SHP77 treated with DMSO at 0.1 percent for 48 hours (cell line): ENCODE results near the gene ZFP3.
"Not testable (repeated sequence)": the region's sequence is repeated elsewhere in the genome, so short reads cannot be mapped to it uniquely, and the experiment has no call there.

Experiments
- DNase-seq: peaks from one replicate; lab custom pipeline; 2025; lab: John Stamatoyannopoulos, UW

The ZFP3 gene

GRCh38 chr17:5078106-5079028, at the start of gene ZFP3:
Gene ZFP3, plus strand, starts transcription at chr17:5078467. Its CDS starts 13,038 bp downstream, at chr17:5091505.
- DNase-seq = peak; percentile 92

DNA sequence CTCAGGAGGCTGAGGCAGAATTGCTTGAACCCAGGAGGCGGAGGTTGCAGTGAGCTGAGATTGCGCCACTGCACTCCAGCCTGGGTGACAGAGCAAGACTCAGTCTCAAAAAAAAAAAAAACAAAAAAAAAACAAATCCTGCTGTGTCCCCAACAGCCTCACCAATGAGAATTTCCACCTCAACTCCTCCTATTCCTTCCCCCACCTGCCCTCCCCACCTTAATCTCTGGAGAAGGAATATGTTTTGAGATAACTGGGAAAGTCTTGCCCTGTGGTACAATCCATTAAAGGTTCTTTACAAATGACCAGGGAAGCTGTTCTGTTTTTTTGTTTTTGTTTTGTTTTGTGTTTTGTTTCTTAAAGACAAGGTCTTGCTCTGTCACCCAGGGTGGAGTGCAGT, 48.1 kb upstream of the ZFP3 start:
- DNase-seq = not testable (repeated sequence)

DNA sequence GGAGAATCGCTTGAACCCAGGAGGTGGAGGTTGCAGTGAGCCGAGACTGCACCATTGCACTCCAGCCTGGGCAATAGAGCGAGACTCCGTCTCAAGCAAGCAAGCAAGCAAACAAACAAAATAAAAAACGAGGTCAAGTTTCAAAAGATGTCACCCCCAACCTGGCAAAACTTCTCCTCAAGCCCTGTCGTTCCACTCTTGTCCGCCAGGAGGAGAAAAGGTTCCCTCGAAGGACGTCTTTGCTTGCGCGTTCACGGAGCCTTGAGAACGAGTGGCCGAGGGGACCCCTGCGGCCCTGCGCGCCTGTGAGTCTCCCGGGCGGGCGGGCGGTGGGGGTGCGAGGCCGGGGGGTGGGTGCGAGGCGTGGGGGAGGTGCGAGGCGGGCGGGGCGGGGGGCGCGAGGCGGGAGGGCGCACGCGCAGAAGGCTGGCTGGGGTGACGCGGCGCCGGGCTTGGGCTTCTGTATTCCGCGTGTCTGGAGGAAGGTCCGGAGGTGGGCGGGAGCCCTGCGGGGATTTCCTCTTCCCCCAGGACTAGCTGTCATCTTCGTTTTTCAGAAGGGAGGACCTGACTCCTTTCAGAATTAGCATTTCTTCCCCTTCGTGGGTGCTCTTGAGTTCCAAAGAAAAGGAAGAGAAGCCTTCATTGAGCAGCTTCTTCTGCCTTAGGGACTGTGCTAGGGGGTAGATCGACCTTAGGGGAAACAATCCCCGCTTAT, 46.7 kb upstream of the ZFP3 start:
- peak; percentile 19 for DNase-seq

GRCh38 chr17:5032865-5033264, 45.4 kb upstream of the ZFP3 start:
- DNase-seq = no peak

DNA sequence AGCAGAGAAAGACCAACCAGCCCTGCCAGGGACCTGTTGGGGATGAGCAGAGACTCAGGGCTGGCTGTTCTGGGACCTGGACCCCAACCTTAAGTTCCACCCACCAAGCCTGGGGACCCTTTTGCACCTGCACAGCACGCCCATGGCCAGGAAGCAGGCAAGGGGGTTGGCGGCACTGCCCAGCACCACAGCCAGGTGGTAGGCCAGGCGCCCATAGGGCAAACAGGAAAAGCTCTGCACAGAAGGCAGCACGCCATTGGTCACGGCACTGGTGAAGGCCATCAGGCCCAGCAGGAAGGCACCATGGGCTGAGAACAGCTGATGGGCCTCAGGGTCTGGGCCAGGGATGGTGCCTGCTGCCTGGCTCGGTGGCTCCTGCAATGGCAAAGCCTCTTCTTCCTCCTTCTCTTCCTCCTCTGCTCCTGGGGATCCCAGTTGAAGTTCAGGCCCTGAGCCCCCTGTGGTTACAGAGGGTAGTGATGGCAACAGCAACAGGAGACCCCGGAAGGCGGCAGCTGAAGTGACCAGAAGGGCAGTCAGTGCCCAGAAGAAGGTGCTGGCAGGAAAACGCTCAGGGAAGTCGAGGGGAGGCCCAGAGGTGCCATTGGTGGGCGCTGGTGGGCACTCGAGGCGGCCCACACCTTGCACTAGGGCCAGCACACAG, 44.8 kb upstream of the ZFP3 start:
- no peak for DNase-seq

DNA sequence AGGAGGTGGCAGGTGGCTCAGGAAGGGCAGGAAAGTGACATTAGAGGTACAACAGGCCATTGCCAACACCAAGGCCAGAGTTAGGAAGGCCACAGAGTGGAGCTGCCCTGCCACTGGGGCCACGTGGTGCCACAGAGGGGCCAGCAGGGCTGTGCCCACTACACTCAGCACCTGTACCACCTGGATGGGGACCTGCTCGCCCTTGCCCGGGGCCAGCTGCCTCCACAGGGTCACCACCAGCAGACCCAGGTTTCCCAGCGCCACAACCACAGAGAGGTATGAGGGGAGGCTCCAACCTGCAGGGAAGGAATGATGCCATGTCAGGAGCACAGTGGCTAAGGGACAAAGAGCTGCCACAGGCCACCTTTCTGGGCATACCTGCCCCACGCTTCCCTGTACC, 44.2 kb upstream of the ZFP3 start:
- no peak for DNase-seq

- DNase-seq = no peak
These were observed 43.6 kb upstream of the ZFP3 start for GRCh38 chr17:5034651-5035050.

DNA sequence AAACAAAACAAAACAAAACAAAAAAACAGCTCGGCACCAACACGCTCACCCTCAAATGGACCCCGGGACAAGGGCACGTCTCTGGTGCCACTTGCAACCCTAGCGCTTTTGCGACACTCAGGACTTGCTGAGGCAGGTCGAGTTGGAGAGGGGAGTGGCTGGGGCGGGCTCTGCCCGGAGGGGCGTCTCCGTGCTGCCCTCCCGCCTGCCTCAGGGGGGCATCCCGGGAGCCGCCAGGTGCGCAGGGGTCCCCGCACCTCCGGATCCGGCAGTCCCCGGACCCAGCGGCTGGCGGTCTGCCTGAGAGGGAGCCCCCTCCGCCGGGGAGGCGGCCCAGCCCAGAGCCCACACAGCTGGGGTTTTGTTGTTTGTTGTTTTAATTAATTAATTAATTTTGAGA, 43.0 kb upstream of the ZFP3 start, which contains the start of gene SLC52A1:
Gene SLC52A1 (minus strand): TSS at position 112 of the 400 bp plus-strand sequence. CDS start 820 bp downstream, outside the sequence.
- no peak for DNase-seq

GRCh38 chr17:5042157-5043022, 35.9 kb upstream of the ZFP3 start:
- no peak for DNase-seq

DNA sequence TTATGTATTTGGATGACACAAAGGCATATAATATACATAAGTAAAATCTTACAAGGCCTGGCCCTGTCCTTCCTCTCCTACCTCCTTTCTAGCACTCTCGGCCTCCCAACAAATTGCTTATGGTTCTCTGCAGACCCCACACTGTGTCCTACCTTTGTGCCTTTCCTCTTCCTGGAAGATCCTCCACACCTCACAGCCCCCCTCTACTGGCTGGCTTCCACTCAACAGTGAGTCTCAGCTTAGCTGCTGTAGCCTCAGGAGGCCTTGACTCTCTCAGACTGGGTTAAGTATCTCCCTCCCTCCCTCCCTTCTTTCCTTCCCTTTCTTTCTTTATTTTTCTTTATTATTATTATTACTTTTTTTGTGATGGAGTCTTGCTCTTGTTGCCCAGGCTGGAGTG, 34.7 kb upstream of the ZFP3 start:
- DNase-seq = no peak

- DNase-seq = no peak
These were observed 33.6 kb upstream of the ZFP3 start for GRCh38 chr17:5044630-5045029.

DNA sequence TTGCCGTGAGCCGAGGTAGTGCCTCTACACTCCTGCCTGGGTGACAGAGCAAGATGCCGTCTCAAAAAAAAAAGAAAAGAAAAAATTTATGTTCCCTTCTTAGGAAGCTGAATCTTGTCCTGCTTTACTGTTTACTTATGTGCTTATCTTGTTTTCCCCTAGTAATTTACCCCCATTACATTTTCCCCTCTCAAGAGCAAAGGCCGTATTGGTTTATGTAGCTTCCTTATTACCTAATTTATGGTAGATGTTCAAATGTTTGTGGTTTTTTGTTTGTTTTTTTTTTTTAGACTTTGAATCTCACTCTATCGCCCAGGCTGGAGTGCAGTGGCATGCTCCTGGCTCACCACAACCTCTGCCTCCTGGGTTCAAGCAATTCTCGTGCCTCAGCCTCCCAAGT, 32.8 kb upstream of the ZFP3 start:
- DNase-seq = no peak

- no peak for DNase-seq
These were observed 30.8 kb upstream of the ZFP3 start for GRCh38 chr17:5047446-5047845.

DNA sequence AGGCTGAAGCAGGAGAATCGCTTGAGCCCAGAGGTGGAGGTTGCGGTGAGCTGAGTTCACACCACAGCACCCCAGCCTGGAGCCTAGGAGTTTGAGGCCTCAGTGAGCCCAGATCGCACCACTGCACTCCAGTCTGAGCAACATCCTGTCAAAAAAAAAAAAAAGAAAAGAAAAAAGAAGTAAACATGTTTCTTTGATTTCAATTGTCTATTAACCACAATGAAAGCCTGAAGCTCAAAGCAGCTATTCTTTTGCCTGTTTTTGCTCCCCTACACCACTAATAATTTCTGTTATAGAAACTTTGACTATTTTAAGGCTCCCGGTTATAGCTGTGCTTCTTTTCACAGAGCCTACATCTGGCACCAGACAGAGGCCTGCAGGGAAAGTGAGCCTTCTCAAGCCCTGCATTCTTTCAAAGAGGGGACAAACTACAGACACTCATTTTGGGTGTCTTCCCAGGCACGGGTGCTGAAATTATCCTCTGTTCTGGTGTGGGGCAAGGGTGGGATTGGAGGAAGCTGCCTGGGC, 28.9 kb upstream of the ZFP3 start:
- no peak for DNase-seq

DNA sequence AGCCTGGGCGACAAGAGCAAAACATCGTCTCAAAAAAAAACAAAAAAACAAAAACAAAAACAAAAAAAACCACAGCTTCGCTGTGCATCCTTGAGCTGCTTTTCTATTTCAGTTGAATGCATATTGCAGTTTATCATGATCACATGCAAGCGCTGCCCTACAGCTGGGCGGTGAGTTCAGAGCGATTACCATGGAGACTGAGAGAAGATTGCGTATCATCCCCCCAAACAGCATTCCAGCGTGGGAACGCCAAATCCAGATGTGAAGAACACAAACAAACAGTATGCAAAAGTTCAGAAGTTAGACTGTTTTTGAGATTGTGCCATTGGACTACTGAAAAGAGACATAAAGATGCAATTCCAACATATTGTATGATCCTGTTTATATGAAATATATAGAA, 28.0 kb upstream of the ZFP3 start:
- no peak for DNase-seq

DNA sequence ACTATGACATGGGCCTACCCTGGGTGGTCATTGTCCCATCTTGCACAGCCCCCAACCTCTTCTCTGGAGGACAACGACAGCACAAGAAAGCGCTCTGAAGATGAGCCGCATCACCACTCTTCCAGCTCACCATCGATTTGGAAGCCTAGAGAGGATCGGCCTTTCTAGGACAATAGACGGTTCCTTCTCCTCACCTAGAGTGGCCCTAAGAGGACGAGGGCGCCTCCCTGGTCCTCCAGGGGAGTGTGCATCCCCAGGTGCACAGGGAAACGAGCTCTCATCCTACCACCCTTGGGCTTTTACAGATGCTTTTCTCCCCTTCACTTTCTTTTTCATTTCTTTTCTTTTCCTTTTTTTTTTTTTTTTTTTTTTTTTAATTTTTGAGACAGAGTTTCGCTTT, 22.7 kb upstream of the ZFP3 start:
- no peak for DNase-seq

GRCh38 chr17:5065227-5065744, 13.0 kb upstream of the ZFP3 start:
- DNase-seq = no peak

DNA sequence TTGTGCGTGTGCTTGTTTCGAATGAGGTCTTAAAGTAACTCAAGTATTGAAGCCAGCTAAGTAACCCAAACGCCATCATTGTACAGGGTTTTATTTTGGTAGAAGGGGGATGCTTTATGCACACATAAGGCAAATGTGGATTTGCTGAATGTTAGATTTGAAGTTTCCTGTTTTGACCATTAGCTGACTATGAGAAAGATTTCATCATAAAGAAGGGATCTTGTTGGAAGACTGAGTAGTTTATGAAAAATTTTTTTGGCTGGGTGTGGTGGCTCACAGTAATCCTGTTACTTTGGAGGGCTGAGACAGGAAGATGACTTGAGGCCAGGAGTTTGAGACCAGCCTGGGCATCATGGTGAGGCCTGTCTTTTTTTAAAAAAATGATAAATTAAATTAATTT, 10.0 kb upstream of the ZFP3 start:
- no peak for DNase-seq

DNA sequence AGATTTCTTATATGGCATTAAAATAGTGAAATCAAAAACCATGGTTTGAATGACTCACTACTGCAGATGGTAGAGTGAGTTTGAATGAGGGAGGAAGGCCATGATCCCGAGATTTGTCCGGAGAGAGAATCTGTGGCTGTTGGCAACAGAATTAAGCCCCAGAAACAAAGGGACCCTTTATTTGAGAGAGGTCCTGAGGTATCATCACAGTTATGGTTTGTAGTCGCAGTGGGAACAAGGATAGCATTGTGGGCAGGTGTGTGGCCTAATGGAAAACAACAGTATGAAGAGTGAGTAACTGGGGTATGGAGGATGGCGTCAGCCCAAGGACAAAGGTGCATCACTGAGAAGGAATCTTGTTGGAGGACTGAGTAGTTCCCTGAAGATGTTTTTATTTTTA, 8.5 kb upstream of the ZFP3 start:
- no peak for DNase-seq

DNA sequence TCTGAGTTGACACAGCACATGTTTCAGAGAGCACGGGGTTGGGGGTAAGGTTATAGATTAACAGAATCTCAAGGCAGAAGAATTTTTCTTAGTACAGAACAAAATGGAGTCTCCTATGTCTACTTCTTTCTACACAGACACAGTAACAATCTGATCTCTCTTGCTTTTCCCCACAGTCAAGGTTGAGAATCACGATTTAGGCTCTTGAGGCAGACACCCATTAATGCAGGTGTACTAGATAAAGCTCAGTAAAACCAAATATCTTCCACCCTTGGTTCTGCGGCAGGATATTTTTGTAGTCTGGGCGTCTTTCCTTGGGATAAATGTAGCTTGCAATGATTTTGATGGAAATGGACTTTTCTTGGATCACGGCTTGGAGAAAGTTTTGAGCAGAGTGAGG, 2.8 kb upstream of the ZFP3 start:
- not testable (repeated sequence) for DNase-seq

DNA sequence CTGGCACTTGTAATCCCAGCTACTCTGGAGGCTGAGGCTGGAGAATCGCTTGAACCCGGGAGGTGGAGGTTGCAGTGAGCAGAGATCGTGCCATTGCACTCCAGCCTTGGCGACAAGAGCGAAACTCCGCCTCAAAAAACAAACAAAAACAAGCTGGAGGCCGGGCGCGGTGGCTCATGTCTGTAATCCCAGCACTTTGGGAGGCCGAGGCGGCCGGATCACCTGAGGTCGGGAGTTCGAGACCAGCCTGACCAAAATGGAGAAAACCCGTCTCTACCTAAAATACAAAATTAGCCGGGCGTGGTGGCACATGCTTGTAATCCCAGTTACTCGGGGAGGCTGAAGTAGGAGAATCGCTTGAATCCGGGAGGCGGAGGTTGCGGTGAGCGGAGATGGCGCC, 992 bp upstream of the ZFP3 start:
- DNase-seq = not testable (repeated sequence)
